Endothelial cell of umbilical vein (primary cell): Measurements from ENCODE around the gene SH3YL1. TPM values are rescaled to one million over a fixed set of nuclear protein-coding genes. Genes with fewer than 3 reads are reported as not detected.

Experiments
- BruUV-seq: library from RNA; stranded (reverse); fragments of 400-500 nt; replicated peaks from 2 replicates; lab custom pipeline; 2021; lab: Mats Ljungman, UMichigan
- CTCF ChIA-PET: fragments of 300-600, 350-600 bp; sonication (Branson Sonifier 250); formaldehyde crosslinking; loops from one replicate; lab custom pipeline; 2021; ENCODE audit warnings: antibody characterized with exemption, inconsistent platforms; lab: Charles Lee
- POLR2A ChIA-PET: fragments of 300-600, 350-600 bp; sonication (Branson Sonifier 250); formaldehyde crosslinking; loops from one replicate; lab custom pipeline; 2021; ENCODE audit warnings: antibody characterized with exemption, inconsistent platforms; lab: Charles Lee
- DNase-seq: peaks from one replicate; pipeline ENCODE4 v3.0.0-alpha.2; 2011; ENCODE audit warnings: low read depth, low spot score
- FAIRE-seq: peaks from 2 replicates; lab custom pipeline; 2011; peaks lifted over from hg19 to GRCh38; lab: Jason Lieb, UNC
- H2AFZ ChIP-seq: 2 replicates; pipeline ENCODE4 v1.6.0; 2012; ENCODE audit warnings: low read depth, low read length, control low read depth, inconsistent platforms
- H3K27ac ChIP-seq: 2 replicates; pipeline ENCODE4 v1.5.1; 2011; ENCODE audit warnings: low read depth, mild to moderate bottlenecking, control low read depth, low read length, moderate library complexity; ENCODE audit not compliant: insufficient read depth
- H3K27me3 ChIP-seq, 2 experiments: 2 replicates each; pipeline versions ENCODE4 v1.6.0 to v1.6.1; 2011; ENCODE audit warnings: low read length in 2 of 2, mixed read lengths in 1 of 2; ENCODE audit not compliant: control insufficient read depth in 2 of 2, insufficient read depth in 2 of 2
- H3K36me3 ChIP-seq, 2 experiments: 2 replicates in 1 of 2; 3 replicates in 1 of 2; pipeline ENCODE4 v1.5.1; 2011; ENCODE audit warnings: low read length in 2 of 2, mild to moderate bottlenecking in 1 of 2, moderate library complexity in 1 of 2; ENCODE audit not compliant: control insufficient read depth in 2 of 2, insufficient read depth in 2 of 2; ENCODE audit errors: extremely low read depth in 1 of 2
- H3K4me1 ChIP-seq: 3 replicates; pipeline ENCODE4 v1.5.1; 2011; ENCODE audit warnings: mild to moderate bottlenecking, low read length; ENCODE audit not compliant: control insufficient read depth, insufficient read depth; ENCODE audit errors: extremely low read depth
- H3K4me2 ChIP-seq: 2 replicates; pipeline ENCODE4 v1.6.1; 2011; ENCODE audit warnings: low read length, control low read depth, mixed read lengths; ENCODE audit not compliant: insufficient read depth
- H3K4me3 ChIP-seq, 3 experiments: fragments of 200-600 bp in 1 of 3; sonication (generic), shearing (Covaris generic) in 1 of 3; replicated peaks in 1 of 3; 2 replicates each; pipeline ENCODE4 v1.5.1; 2011 to 2016; ENCODE audit warnings: control low read depth in 3 of 3, low read length in 3 of 3, mild to moderate bottlenecking in 2 of 3, inconsistent platforms in 1 of 3, low read depth in 1 of 3, moderate library complexity in 1 of 3; ENCODE audit not compliant: insufficient read depth in 1 of 3
- H3K79me2 ChIP-seq: 2 replicates; pipeline ENCODE4 v1.6.0; 2012; ENCODE audit warnings: low read length, inconsistent platforms; ENCODE audit not compliant: control insufficient read depth, insufficient read depth
- H3K9ac ChIP-seq: replicated peaks from 2 replicates; pipeline ENCODE3; 2011; ENCODE audit warnings: low read length, control low read depth; ENCODE audit not compliant: insufficient read depth; ENCODE audit errors: extremely low read depth
- H3K9me1 ChIP-seq: replicated peaks from 3 replicates; pipeline ENCODE4 v1.6.0; 2011; ENCODE audit warnings: mild to moderate bottlenecking, low read length; ENCODE audit not compliant: control insufficient read depth, insufficient read depth; ENCODE audit errors: extremely low read depth
- H3K9me3 ChIP-seq: replicated peaks from 2 replicates; pipeline ENCODE4 v1.5.1; 2012; ENCODE audit warnings: low read length, inconsistent platforms; ENCODE audit not compliant: control insufficient read depth, insufficient read depth
- H4K20me1 ChIP-seq: replicated peaks from 2 replicates; pipeline ENCODE3; 2011; ENCODE audit warnings: mild to moderate bottlenecking, low read length; ENCODE audit not compliant: control insufficient read depth, insufficient read depth; ENCODE audit errors: extremely low read depth
- CTCF ChIP-seq, 2 donors: IDR thresholded peaks; 1 replicate in 1 of 2; 2 replicates in 1 of 2; pipeline ENCODE4 v1.5.1; 2011; ENCODE audit warnings: low read length in 2 of 2, mild to moderate bottlenecking in 2 of 2, moderate library complexity in 2 of 2, control low read depth in 1 of 2, inconsistent platforms in 1 of 2, low read depth in 1 of 2; ENCODE audit not compliant: insufficient read depth in 1 of 2; ENCODE audit errors: extremely low read depth in 1 of 2
- EZH2 ChIP-seq: IDR thresholded peaks from 2 replicates; pipeline ENCODE4 v1.6.1; 2012; ENCODE audit warnings: borderline replicate concordance, low read depth, mild to moderate bottlenecking, moderate library complexity, low read length, inconsistent platforms; ENCODE audit not compliant: severe bottlenecking
- FOS ChIP-seq: IDR thresholded peaks from 2 replicates; pipeline ENCODE4 v1.6.1; 2011; ENCODE audit warnings: mild to moderate bottlenecking, low read length, moderate library complexity, borderline replicate concordance; ENCODE audit not compliant: insufficient read depth
- GATA2 ChIP-seq: IDR thresholded peaks from 2 replicates; pipeline ENCODE4 v1.7.0; 2011; ENCODE audit warnings: low read depth, mild to moderate bottlenecking, moderate library complexity, mixed read lengths, low read length; ENCODE audit not compliant: insufficient read length, insufficient read depth
- JUN ChIP-seq: IDR thresholded peaks from 2 replicates; pipeline ENCODE4 v1.6.1; 2011; ENCODE audit warnings: borderline replicate concordance, low read depth; ENCODE audit not compliant: insufficient read length, insufficient read depth
- MAX ChIP-seq: IDR thresholded peaks from 2 replicates; pipeline ENCODE4 v1.6.1; 2011; ENCODE audit not compliant: insufficient read depth, insufficient read length
- MYC ChIP-seq: IDR thresholded peaks from one replicate; pipeline ENCODE4 v1.6.1; 2011; ENCODE audit warnings: mild to moderate bottlenecking, low read depth, low read length
- POLR2A ChIP-seq: IDR thresholded peaks from 2 replicates; pipeline ENCODE4 v1.6.1; 2012; ENCODE audit warnings: low read depth, mild to moderate bottlenecking, control low read depth, low read length
- POLR2AphosphoS5 ChIP-seq: IDR thresholded peaks from 2 replicates; pipeline ENCODE4 v1.6.1; 2012; ENCODE audit warnings: low read depth, mild to moderate bottlenecking, control low read depth, low read length, moderate library complexity; ENCODE audit not compliant: insufficient read depth
- dilution Hi-C: fragments of 300-500 bp; cut with MboI; formaldehyde crosslinking; loops from one replicate; pipeline ENCODE4 v1.15.0; 2019; ENCODE audit warnings: low sequenced_read_pairs; ENCODE audit not compliant: extremely low pct_ligation_motif_present
- intact Hi-C: fragments of 100-400 bp; cut with micrococcal nuclease; formaldehyde crosslinking; loops from one replicate; pipeline ENCODE4 v1.10.0; 2022
- polyA plus RNA-seq, 4 experiments: library from polyadenylated mRNA; depleted of rRNA in 3 of 4; stranded (reverse) in 3 of 4; unstranded in 1 of 4; fragments of >200 nt; gene quantifications; 2 replicates each; pipeline versions ENCODE4 v1.2.1 to v1.2.3, GENCODE V29; 2011 to 2012; ENCODE audit warnings: missing spikeins in 1 of 4
- total RNA-seq: library from RNA; stranded (reverse); gene quantifications from 2 replicates; pipeline ENCODE4 v1.2.3, GENCODE V29; 2021

Gene SH3YL1
- total and polyA plus RNA-seq, 2 donors (not counting 3 experiments of a cell fraction or from before 2014, with no cell fraction given) = 12.5 to 22.4 TPM

GRCh38 chr2:309148-309953 lies 45.5 kb upstream of the SH3YL1 start:
- CTCF ChIA-PET = interaction anchor here (1.6 kb wide), 1 partner anchor 19 kb away, joined by 3 read pairs; no protein-coding TSS in a partner anchor
- dilution Hi-C loops = no loop called here
- FAIRE-seq = no peak

More at GRCh38 chr2:309148-309953, 45.5 kb upstream of the SH3YL1 start:
- POLR2A ChIA-PET = no interaction called here
- Histone ChIP-seq H3K9ac (no peak overlapping the region), H3K4me2 (no peak overlapping the region), H3K79me2 (no peaks in the 10 kb centered on the region), H3K9me1 (no peaks in the 10 kb centered on the region), H3K4me1 (no peaks in the 10 kb centered on the region), H2AFZ (no peak overlapping the region), H3K9me3 (no peaks in the 10 kb centered on the region), H3K27me3 (no peaks in the 10 kb centered on the region), H4K20me1 (no peaks in the 10 kb centered on the region), H3K4me3 (no peak overlapping the region), H3K36me3 (no peaks in the 10 kb centered on the region), H3K27ac (no peak overlapping the region)
- intact Hi-C loops = no loop called here
- TF ChIP-seq GATA2 (no peak), POLR2A (no peak), FOS (no peak), MAX (no peak), EZH2 (no peak), CTCF (IDR thresholded peaks at IDR 0.05; ENCODE audit: extremely low read depth in 1 of 2, insufficient read depth in 1 of 2, low read depth in 1 of 2, low read length in 2 of 2) (no peak), MYC (no peak), POLR2AphosphoS5 (no peak), JUN (no peak)
- no peak for DNase-seq
- BruUV-seq = no TSS peak
